HG03196 (cell line): ENCODE measurements around the gene ZSCAN22.
A peak's percentile ranks its signal among the peaks of the same experiment; 100 is the strongest.
"Not testable (repeated sequence)": the region's sequence is repeated elsewhere in the genome, so short reads cannot be mapped to it uniquely, and the experiment has no call there.

Experiments
- ATAC-seq: cut with Tn5 transposase; IDR thresholded peaks from one replicate; pipeline ENCODE4 v1.9.1; 2021; ENCODE audit not compliant: unreplicated experiment

Gene ZSCAN22

GRCh38 chr19:58317476-58318072 is 9.2 kb upstream of the ZSCAN22 start:
- ATAC-seq: no peak

- no peak for ATAC-seq
Measured at GRCh38 chr19:58318297-58318696, 8.5 kb upstream of the ZSCAN22 start.

GRCh38 chr19:58319241-58319640 is 7.6 kb upstream of the ZSCAN22 start:
- no peak for ATAC-seq

- ATAC-seq: no peak
Measured at GRCh38 chr19:58325311-58326022, 1.3 kb upstream of the ZSCAN22 start.

DNA sequence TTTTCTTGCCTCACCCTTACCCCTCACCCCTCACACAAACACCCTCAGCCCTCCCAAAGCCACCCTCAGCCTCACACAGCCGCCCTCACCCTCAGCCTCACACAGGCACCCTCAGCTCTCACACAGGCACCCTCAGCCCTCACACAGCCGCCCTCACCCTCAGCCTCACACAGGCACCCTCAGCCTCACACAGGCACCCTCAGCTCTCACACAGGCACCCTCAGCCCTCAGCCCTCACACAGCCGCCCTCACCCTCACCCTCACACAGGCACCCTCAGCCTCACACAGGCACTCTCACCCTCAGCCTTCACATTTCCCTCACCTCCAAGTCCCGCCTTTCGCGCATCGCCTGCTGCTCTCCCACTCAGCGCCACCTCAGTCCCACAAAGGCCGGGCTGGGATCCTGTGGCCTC is 287 bp upstream of the ZSCAN22 start:
- no peak for ATAC-seq

GRCh38 chr19:58328999-58329398 is 2.2 kb downstream of the ZSCAN22 start:
- ATAC-seq: no peak

DNA sequence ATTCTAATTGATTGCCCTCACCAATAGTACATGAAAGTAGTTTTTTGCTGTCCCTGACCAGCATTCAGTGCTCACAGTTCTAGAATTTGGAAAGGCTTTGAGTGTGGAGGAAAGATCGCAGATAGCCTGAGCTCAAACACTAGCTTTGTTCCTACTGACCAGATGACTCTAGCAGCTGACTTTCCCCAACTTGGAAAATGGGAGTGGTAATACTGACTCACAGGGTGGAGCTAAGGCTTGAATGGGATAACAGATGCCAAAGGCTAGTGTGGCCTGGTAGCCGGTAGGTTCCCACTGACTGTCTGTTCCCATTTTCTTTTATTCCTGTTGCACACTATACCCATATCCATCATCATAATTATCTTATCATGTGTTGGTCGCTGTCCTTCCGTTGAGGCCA is 3.7 kb downstream of the ZSCAN22 start:
- no peak for ATAC-seq

GRCh38 chr19:58332697-58333096 is 5.9 kb downstream of the ZSCAN22 start:
- no peak for ATAC-seq

DNA sequence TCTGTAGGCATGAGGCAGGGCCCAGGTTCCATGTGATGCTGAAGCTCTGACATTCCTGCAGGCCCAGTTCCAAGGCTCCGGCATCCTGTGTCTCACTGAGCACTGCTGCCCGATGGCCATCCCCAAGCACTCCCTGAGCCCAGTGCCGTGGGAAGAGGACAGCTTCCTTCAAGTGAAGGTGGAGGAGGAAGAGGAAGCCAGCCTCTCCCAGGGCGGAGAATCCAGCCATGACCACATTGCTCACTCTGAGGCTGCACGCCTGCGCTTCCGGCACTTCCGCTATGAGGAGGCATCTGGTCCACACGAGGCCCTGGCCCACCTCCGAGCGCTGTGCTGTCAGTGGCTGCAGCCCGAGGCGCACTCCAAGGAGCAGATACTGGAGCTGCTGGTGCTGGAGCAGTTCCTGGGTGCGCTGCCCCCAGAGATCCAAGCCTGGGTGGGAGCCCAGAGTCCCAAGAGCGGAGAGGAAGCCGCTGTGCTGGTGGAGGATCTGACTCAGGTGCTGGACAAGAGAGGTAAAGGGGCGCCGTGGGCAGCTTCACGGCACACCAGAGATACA is 8.0 kb downstream of the ZSCAN22 start:
- ATAC-seq: no peak

DNA sequence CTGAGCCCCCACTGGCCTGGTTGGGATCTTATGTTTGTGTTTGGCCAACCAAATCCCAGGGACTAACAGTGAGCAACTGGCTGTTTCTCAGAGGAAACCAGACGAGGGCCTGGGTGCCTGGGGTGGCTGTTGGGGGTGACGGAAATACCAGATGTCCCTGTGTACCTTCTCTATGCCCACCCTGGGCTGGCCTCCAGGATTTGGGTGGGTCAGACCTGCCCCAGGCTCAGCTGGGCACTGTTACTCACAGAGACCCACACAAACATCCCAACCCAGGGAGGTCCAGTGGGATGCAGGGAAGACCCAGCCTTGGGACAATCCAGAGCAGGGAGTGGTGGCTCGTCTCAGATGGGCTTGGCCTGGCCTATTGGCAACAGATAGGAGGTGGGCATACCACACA is 8.8 kb downstream of the ZSCAN22 start:
- no peak for ATAC-seq

- no peak for ATAC-seq
Measured at GRCh38 chr19:58336216-58336615, 9.4 kb downstream of the ZSCAN22 start.

- ATAC-seq: no peak
Measured at GRCh38 chr19:58336820-58337219, 10.0 kb downstream of the ZSCAN22 start.

DNA sequence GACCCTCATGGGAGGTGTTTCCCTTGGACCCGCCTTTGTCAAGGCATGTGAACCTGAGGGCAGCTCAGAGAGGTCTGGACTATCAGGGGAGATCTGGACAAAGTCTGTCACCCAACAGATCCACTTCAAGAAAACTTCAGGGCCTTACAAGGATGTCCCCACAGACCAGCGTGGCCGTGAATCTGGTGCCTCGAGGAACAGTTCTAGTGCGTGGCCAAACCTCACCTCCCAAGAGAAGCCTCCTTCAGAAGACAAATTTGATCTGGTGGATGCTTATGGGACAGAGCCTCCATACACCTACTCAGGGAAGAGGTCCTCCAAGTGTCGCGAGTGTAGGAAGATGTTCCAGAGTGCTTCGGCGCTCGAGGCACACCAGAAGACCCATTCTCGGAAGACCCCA is 11.5 kb downstream of the ZSCAN22 start:
- no peak for ATAC-seq

- ATAC-seq: no peak
Measured at GRCh38 chr19:58338825-58339558, 12.2 kb downstream of the ZSCAN22 start.

DNA sequence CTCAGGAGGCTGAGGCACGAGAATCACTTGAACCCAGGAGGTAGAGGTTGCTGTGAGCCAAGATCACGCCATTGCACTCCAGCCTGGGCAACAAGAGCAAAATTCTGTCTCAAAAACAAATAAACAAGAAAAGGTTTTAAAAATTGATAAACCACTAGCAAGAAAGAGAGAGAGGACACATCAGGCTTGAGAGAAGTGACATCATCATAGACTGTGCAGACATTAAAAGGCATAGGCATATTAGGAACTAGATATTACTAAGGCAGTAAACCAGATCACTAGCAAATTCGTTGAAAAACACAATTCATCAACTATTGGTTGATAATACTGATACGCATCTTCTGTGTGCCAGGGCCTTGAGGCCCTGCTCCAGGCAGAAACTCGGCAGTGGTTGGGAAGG is 18.8 kb downstream of the ZSCAN22 start:
- no peak for ATAC-seq

DNA sequence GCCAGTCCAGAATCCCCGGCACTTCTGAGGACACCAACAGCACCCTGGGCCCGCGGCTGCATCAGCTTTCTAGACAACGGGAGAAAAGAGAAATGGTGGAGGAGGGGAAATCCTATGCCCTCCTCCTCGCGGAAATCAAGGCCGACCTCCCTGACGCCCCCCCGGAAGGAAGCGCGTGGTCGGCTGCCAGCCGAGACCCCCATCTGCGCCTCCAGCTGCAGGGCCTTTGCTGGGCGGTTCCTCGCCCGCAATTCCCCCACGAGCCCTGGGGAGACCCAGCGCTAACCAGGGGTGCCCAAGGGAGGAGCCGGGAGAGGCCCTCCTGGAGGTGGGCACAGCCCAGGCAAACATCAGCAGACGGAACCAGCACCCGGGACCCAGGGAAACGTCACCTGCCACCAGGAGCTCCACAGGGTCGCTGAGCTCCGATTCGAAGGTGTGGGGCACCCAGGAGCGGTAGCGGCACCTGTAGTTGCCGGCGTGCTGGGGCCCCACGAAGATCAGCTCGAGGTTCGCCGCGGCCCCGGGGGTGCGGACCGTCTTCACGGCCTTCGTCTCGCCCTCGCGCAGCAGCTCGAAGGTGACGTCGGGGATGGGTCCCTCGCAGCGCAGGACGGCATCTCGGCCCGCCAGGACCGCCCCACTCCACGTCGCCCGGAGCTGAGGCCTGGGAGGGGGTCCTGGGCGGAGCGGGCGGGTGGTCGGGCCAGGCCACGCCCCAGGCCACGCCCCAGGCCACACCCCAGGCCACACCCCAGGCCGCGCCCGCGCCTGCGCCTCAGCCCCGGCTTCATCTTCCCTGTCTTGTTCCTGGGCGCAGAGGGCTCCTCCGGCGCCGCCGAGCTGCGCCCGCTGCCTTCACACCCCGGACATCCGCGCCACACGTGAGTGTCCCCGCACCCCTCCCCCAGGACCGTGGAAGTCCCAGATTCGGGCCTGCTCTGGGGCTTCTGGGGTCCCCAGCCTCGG is 20.5 kb downstream of the ZSCAN22 start:
- ATAC-seq: peak; percentile 68

GRCh38 chr19:58348080-58348479 is 21.3 kb downstream of the ZSCAN22 start:
- ATAC-seq: not testable (repeated sequence)

GRCh38 chr19:58349590-58349989 is 22.8 kb downstream of the ZSCAN22 start:
- ATAC-seq: no peak

- no peak for ATAC-seq
Measured at GRCh38 chr19:58350001-58350861, 23.4 kb downstream of the ZSCAN22 start.
